Activated CD8-positive, alpha-beta memory T cell treated with anti-CD3 and anti-CD28 coated beads, Interleukin-2, amount 50 U/mL, for 48 hours (primary cell): ENCODE results near the gene PRKCB.
"Not testable (repeated sequence)": the region's sequence is repeated elsewhere in the genome, so short reads cannot be mapped to it uniquely, and the experiment has no call there.

Experiments
- DNase-seq: peaks from one replicate; pipeline ENCODE4 v3.0.0-alpha.2; 2020

Gene PRKCB

DNA sequence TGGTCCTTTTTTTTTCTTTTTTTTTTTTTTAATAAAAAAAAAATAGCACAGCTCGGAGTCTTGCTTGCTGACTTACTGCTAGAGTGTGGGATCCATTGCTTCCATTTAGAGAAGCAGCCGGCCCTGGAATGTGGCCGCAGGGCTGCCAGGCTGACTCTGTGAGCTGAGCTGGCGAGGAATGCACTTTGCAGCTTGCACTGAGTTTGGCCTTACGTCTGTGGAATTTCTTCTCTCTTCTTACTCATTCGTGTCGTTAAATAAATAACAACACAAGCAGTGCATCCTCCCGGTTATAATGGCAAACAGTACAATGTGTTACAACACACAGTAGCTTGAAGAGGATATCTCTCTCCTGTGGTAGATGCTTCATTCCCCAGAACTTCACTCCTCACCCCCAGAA, 69.2 kb downstream of the PRKCB start:
- no peak for DNase-seq

DNA sequence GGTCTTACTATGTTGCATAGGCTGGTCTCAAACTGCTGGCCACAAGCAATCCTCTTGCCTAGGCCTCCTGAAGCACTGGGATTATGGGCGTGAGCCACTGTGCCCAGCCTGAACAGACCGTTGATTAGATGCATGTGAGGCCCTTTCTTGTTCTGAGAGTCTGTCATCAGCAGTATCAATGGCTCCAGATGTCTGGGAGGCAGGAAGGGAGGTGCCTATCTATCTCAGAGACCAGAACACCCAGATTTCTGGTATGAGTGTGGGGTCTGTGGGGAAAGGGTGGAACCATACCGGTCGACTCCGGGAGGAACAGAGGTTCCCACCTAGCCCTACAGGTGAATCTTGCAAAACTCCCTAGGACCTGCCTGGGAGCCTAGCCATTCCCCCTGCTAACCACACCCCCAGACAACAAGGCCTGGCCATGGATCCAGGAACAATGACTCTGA, 71.7 kb downstream of the PRKCB start:
- no peak for DNase-seq

DNA sequence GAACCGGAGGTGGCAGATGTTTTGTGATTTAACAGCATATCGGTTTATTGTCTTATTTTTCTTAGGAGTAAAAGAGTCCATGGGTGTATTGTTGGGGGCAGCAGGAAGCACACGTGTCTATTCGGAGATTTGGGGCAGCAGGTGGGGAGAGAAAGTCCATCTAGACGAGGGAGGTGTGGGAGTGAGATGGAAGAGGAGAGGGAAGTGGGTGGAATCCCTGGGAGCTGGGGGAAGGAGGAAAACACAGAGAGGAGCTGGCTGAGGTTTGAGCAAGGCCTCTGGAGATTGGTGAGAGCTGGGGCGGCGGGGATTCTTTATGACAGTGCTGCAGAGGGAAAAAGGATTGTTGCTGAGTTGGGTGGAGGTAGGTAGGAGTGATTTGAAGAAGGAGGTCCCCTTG, 72.1 kb downstream of the PRKCB start:
- no peak for DNase-seq

DNA sequence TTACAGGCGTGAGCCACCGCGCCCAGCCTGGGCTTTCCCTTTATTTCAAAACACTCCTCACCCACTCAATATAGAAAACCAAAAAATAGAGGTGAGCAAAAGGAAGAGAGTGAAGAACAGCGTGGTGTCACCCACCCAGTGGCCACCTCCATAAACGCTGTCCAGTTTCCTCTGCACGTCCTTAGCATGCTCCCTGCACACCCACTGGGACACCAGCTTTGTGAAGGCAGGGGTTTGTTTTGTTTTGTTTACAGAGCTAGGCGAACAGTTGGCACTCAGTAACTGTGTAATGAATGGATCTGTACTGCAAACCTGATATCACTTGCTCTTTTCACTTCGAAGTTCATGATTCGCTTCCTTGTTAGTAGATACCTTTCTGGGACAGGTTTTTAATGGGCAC, 73.0 kb downstream of the PRKCB start:
- no peak for DNase-seq

DNA sequence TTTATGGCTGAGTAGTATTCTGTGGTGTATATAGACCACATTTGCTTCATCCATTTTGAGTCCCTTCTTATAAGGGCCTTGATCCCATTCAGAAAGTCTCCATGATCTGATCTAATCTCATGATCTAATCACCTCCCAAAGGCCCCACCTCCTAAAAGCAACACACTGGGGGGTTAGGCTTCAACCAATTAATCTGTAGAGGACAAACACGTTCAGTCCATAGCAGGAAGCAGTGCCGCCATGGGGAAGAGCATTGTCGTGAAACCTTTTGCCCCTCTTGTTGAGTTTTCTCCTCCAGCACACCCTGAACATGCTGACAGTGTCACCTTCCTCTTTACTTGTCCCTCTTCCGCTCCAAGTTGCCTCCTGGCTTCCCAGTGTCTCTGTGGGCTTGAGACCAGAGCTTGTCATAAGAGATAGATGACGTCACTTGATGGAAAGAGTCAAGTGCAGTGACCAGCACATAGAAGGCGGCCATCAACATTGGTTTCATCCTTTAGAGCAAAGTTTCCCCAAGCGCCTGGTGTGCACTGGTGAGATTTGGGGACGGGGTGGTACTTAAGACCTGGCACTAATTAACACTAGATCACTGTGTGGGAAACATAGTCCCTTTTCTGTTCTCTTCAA, 74.1 kb downstream of the PRKCB start:
- no peak for DNase-seq

DNA sequence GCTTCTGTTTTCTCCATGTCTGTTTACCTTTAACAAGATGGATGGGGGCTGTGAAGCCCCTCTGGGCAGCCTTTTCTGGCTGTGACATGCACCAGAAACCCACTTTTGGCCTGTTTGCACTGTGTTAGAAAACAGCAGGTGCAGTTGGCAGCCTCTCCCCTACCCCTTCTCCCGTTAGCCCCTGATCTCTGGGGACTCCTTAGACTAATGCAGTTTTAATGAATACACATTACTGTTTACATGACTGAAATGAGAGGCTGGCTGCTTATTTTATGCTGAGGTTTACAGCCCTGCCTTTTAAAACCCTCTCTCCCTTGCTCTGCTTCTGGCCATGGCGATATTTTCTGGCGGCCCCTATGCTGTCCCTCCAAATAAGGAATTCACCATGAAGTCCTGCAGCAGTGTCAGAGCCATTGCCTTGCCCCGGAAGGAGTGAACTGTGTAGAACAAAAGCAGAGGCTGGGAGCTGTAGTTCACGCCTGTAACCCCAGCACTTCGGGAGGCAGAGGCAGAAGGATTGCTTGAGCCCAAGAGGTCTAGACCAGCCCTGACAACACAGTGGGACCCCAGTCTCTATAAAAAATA, 79.3 kb downstream of the PRKCB start:
- DNase-seq: no peak

DNA sequence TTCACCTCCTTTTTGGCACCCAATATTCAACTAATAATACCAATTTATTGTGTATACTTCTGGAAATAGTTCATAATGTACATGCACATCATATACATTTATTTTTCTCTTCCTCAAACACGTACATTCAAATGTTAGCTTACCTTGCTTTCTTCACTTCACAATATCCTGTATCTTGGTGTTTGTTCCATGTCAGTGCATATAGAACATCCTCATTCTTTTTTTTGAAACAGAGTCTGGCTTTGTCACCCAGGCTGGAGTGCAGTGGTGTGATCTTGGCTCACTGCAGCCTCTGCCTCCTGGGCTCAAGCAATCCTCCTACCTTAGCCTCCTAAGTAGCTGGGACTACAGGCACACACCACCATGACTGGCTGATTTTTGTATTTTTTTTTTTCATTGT, 80.8 kb downstream of the PRKCB start:
- DNase-seq: not testable (repeated sequence)

DNA sequence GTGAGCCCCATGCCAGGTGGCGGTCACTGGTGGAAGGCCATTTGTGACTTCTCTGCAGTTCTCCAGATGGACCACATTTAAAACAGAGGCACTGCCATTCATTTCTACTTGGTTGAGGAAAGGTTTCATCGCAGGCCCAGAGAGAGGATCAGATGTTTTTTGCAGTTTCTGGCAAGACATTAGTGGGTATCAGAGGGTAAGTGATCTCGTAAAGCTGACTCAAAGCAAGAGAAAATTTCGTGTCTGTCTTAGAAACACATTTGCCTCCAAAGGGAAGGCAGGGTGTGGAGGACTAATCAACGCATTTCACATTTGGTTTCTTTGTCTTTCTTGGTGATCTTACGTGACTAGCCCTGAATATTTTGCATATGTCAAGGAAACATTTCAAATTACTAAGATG, 81.8 kb downstream of the PRKCB start:
- no peak for DNase-seq

DNA sequence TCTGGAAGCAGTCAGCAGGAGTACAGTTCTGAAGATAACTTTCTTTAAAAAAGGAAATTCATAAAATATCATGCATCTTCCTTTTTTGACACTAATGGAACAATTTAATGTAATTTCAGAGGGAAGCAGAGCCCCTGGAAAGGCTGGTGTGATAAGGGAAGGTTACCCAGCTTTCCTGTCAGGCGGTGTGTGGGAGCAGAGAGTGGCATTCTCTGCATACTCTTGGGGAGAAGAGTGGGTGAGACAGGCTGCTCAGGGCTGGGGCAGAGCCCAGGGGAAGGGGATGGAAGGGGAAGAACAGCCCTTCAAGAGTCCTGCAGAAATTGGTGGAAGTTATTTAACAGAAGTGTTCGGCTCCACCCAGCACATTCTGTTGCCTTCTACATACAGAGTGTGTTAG, 84.7 kb downstream of the PRKCB start:
- no peak for DNase-seq

DNA sequence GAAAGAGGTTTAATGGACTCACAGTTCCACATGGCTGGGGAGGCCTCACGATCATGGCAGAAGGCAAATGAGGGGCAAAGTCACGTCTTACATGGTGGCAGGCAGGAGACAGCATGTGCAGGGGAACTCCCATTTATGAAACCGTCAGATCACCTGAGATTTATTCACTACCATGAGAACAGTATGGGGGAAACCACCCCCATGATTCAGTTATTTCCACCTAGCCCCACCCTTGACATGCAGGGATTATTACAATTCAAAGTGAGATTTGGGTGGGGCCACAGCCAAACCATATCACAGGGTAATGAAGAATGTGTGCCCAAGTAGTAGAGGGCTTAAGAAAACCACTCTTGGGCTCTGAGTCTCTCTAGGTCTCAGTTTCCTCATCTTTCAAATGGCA, 85.1 kb downstream of the PRKCB start:
- no peak for DNase-seq

DNA sequence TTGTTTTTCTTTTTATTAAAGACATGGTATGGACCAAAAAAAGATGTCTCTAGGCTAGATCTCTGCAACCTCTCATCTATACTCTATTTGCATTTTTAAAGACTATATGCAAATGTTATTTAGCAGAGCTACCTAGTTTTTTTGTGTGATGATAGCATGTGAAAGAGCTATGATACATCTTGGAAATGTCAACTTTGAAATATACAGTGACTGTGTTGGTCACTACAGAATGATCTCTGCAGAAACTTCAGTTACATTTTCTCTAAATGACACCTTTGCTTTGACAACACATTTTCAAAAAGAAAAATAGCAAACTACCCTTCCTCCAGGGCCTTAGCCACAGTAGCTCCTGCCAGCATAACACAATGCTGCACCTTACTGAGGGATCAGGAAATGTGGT, 86.6 kb downstream of the PRKCB start:
- no peak for DNase-seq

DNA sequence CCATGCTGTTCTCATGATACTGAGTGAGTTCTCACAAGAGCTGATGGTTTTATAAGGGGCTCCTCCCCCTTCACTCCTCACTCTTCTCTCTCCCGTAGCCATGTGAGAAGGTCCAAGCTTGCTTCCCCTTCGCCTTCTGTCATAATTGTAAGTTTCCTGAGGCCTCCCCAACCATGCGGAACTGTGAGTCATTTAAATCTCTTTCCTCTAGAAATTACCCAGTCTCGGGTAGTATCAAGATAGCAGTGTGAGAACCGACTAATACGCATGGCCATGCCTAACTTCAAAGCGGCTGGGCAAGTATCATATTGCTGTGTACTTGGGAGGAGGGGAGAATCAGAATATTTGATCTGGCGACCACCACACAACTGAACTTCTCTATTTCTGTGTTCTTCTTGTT, 88.3 kb downstream of the PRKCB start:
- DNase-seq: no peak

DNA sequence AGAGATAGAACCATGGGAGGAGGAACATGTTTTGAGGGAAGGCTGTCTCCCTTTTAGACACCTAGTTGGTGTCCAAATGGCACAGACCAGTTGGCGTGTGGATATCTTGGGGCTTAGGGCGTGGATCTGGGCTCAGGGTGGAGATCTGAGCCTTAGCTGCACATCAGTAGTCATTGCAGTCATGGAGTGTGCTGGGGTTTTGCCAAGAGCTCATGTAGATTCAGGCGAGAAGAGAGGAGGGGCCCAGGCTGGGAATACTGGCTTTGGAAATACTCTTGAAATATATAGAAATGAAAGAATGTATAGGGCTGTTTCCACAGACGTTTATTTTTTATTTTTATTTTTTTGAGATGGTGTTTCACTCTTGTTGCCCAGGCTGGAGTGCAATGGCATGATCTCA, 92.0 kb downstream of the PRKCB start:
- no peak for DNase-seq

DNA sequence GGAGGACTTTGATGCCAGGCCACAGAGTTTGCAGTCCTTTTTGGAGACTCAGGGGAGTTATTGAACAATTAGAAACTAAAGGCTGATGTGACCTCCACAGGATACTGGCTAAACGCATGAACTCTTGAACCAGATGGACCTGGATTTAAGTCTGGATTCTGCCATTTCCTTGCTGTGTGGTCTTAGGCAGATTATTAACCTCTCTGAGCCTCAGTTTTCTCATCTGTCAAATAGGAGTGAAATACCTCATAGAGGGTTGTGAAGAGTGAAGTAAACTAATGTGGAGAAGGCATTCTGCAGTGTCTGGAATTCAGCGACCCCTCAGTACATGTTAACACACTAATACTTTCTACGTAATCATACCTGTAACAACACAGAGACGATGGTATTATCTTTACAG, 93.5 kb downstream of the PRKCB start:
- no peak for DNase-seq

DNA sequence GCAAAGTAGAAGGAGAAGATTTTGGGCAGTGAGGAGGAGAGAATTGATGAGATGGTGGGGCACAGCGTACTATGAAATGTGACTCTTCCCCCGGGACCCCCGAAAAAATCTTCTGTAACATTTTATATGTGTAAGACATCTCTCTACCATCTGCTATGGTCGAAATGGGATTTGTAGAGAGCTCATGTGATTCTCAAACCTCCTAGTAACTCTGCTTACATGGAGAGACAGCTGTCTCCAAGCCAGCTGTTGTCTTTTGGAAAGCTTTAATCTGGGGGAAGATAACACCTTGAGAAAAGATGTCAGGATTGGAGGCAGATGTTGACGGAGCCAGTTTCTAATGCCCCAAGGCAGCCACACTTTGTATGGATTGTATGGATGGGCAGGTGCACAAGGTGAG, 94.1 kb downstream of the PRKCB start:
- DNase-seq: no peak

DNA sequence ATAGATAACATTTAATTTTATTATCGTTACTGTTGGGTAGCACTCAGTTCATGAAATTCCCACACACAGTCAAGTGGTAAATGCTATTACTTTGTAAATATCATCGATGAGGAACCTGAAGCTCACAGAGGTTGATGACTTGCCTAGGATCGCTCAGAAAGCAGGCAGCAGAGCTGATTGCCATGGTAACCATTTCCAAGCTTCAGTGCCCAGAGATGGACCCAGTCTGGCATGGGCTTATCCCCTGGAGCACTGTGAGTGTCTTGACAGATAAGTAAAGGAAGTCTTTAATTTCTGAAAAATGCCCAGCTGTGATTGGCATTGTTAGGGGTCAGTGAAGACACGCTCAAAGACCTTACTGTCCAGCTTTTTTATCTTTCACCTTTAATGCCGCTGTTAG, 95.0 kb downstream of the PRKCB start:
- DNase-seq: no peak

DNA sequence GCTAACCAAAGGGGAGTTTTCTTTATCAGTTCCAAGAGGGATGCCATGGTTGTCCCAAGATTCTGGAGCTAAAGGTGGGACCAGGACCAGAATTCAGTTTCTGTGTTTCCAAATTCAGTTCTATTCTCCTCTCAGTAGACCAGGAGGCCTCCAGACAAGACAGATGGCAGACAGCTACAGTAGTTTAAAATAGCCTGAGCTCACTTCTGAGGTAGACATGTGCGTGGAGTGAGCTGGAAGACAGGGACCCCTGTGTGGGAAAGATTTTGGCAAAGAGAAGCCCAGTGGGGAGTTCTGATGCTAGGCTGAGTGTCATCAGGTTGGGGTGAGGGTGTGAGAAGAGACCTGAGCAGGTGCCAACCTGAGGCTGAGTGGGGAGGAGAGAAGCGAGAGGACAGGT, 95.4 kb downstream of the PRKCB start:
- DNase-seq: no peak

DNA sequence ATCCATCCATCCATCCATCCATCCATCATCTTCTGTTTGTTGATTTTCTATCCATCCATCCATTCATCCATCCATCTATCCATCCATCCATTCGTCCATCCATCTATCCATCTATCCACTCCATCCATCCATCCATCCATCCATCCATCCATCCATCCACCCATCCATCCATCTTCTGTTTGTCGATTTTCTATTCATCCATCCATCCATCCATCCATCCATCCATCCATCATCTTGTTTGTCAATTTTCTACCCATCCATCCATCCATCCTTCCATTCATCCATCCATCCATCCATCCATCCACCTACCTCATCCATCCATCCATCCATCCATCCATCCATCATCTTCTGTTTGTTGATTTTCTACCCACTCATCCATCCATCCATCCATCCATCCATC, 97.9 kb downstream of the PRKCB start:
- not testable (repeated sequence) for DNase-seq

DNA sequence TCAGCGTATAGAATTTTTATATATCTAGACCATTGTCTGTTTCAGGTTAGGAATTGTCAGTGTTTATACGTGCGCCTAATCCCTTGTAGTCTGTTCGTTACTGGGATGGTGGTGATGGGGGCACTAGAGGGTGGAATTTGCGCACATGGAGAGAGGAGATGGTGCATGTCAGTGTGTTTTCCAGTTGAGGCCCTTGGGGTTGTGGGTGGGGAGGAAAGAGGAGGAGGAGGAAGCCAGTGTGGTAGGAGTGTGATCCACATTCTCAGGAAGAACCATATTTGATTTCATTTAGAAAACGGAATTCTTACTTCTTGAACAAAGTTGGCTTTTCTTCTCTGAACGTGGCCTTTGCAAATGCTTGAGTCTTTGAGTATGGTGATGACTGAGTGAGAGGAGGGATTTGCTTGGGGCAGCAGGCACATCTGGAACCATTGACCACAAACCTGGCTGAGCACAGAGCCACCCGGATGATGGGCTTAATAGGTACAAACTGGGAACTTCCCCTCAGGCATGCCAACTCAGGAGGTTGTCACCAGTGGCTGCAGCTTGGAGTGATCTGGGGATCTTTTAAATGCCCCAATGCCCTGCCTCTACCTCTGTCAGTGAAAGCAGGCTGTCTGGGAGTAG, 98.9 kb downstream of the PRKCB start:
- no peak for DNase-seq

DNA sequence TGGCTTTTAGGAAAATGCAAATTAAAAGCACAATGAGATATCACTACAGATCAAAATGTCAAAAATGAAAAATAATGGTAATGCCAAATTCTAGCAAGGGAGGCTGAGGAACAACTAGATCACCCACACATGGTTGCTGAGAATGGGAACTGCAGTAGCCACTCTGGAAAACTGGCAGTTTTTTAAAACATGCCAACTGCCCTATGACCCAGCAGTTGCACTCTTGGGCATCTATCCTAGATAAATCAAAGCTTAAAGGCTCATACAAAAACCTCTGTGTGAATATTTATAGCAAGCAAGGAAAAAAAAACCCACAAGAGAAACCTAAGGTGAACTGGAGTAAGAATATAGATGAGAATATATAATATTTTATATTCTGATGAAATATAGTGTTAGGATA, 104.3 kb downstream of the PRKCB start:
- DNase-seq: no peak

DNA sequence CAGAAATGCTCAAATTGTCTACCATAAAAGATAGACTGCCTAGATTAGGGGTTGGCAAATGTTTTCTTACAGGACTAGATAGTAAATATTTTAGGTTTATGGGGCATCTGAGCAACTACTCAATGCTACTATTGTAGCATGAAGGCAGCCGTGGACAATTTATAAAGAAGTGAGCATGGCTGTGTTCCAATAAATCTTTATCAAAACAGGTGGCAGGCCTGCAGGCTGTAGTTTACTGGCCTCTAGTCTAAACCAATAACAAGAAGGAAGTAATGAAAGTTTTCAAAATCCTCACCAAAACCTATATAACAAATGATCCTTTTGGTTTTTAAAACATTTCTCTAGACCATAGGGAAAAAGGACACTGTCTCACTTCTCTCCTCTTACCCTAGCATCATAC, 105.2 kb downstream of the PRKCB start:
- no peak for DNase-seq

DNA sequence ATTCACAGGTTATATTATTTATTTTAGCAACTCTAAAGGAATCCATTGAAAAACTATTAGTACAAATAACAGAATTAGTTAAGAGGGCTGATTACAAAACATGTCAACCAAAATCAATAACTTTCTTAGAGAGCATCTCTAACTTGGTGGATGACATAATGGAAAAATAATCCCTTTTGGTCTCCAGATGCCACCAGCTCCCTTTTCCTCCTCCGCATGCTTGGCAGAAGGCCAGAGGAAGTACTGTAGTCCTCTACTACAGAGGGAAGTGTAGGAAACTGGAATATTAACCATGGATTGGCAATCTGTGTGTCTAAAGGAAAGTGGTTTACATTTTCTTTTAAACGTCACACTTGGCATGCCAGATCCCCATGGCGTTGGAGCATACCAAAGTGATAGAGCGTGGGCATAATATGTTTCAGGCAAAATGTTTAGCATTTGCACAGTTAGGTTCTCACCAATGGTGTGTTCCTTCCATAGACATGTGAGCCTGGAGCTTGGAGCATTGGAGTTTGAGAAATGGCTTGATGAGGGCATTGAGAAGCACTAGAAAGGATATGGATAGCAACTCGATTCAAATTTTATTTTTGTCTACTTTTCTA, 106.3 kb downstream of the PRKCB start:
- DNase-seq: no peak

DNA sequence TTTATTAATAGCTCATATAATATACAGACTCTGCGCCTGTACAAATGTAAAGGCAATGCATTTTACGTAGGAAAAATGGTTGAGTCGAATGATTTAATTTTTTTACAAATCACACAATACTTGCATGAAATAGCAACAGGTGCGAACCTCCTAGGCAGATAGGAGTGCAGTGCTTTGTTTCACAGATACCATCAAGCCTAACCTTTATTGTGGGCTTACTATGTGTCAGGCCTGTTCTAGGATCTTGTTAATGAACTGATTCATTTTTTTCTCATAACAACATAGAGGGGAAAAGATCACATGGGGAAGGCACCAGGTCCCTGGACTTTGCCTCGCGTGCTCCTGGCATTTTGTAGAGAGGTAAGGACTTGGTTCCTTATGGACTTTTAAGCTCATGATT, 107.8 kb downstream of the PRKCB start:
- DNase-seq: no peak

DNA sequence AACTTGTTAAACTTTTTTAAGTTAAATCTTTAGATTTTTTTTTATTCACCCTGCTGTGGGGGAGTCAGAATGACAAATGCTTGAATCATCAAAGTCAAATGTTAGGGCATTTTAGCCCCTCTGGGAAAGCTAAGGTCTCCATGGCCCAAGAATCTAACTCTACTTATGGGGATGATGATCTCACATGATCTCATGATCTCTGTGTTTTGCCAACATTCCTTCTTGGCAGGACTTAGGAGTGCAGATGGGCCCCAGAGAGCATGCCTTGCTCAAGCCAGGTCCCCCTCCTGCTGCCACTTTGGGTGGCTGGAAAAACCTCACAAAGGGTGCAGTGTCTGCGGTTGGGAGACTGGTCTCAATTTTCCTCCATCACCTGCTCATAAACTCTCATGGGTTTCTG, 108.6 kb downstream of the PRKCB start:
- no peak for DNase-seq

DNA sequence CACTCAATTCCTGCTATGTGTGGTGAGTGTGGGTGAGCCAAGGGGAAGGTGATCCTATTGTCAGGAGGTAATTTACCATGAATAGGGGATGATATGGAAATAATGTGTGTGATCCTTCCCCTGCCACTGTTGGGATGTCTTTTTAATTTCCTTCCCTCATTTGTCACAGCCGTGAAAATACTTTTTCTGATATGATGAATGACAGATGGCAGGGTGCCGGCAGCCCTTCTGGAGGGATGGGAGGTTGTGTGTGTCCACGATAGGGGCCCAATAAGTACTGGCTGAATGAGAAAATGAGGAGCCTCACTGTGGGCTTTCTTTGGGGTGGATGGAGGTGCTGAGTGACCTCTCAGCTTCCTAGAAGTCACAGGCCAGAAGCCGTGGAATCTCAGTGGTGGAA, 109.5 kb downstream of the PRKCB start:
- no peak for DNase-seq
